GM12873 (cell line): ENCODE data around the gene LRIG1.

ENCODE experiments used
- TF ChIP-seq, protein P1 (sequence below): IDR thresholded peaks from 2 replicates; pipeline ENCODE4 v1.5.1; 2012; ENCODE audit warnings: low read depth, mild to moderate bottlenecking, moderate library complexity, low read length, control low read depth; ENCODE audit not compliant: insufficient read depth; ENCODE audit errors: missing control alignments

Gene LRIG1

GRCh38 chr3:66425032-66425431, 75.8 kb downstream of the LRIG1 start:
- TF ChIP-seq, protein P1, sequence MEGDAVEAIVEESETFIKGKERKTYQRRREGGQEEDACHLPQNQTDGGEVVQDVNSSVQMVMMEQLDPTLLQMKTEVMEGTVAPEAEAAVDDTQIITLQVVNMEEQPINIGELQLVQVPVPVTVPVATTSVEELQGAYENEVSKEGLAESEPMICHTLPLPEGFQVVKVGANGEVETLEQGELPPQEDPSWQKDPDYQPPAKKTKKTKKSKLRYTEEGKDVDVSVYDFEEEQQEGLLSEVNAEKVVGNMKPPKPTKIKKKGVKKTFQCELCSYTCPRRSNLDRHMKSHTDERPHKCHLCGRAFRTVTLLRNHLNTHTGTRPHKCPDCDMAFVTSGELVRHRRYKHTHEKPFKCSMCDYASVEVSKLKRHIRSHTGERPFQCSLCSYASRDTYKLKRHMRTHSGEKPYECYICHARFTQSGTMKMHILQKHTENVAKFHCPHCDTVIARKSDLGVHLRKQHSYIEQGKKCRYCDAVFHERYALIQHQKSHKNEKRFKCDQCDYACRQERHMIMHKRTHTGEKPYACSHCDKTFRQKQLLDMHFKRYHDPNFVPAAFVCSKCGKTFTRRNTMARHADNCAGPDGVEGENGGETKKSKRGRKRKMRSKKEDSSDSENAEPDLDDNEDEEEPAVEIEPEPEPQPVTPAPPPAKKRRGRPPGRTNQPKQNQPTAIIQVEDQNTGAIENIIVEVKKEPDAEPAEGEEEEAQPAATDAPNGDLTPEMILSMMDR = no peak

- TF ChIP-seq, protein P1 = no peak
Observed at GRCh38 chr3:66423791-66424190, 77.0 kb downstream of the LRIG1 start.

DNA sequence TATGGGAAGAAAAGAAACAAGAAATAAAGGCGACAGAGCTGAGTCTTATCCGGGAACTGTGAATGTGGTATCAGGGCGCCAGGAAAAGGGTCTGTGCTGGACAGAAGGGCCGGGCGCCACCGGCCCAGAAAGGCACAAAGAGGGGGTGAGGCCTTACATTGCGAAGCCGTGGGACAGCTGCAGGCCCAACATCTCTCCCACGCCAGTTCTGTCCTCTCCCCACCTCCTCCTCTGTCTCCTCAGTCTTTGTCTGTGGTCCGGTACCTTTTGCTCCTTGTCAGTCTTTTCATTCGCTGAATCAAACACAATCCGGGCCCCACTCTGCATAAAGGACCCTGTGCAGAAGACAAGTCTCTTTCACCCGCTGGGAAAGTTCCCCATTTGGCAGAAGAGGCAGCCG, 81.8 kb downstream of the LRIG1 start:
- TF ChIP-seq, protein P1 = no peak

DNA sequence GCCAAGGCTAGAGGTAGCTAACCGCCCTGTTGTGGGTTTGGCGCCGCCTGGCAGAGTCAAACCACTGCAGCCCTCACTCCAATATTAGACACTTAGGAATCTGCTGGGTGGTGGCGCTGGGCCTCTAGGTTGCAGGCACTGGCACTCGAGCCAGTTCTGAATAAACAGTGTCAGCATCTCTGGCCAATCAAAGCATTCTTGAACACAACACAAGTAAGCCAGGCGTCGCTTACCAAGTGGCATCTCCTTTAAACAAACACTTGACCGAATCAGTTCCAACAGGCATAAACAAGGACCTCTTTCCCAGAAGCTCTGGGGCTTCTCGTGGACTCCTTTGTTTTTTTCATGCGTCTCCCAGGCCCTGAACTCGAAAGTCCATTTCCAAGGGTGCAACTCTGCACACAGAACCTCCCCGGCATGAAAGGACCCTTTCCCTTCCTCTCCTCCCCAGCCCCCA, 82.3 kb downstream of the LRIG1 start:
- TF ChIP-seq, protein P1 = no peak

DNA sequence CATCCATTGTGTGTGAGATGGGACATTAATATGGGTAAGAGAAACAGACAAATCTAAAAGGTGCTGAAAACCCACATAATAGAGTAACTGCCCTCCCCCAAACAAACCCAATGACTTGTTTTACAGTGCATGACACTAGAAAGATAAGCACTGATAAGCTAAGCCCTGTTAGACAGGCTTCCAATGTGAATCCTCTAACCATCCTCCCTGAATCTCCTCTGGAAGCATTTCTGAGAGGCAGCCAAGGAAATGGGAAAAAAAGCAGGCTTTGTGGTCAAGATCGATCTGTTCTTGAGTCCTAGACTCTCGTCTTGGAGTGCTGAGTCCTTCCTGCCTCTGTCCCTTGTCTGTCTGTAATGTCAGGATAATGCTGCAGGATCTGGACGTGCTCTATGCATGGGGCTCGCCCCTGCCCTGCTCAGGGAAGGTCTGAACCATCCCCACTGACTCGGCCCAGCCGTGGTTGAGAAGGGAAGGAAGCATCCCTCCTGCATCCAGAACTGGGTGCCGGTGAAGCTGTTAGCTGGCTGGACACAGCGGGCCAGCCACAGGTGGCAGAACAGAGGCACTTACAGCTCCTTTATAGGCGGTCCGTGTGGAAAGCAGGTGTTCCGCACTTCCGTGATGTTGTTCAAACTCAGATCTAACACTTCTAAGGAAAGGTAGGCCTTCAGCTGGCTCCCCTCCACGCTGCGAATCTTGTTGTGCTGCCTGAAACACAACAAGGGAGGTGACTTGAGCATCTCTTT, 84.1 kb downstream of the LRIG1 start:
- TF ChIP-seq, protein P1 = no peak

DNA sequence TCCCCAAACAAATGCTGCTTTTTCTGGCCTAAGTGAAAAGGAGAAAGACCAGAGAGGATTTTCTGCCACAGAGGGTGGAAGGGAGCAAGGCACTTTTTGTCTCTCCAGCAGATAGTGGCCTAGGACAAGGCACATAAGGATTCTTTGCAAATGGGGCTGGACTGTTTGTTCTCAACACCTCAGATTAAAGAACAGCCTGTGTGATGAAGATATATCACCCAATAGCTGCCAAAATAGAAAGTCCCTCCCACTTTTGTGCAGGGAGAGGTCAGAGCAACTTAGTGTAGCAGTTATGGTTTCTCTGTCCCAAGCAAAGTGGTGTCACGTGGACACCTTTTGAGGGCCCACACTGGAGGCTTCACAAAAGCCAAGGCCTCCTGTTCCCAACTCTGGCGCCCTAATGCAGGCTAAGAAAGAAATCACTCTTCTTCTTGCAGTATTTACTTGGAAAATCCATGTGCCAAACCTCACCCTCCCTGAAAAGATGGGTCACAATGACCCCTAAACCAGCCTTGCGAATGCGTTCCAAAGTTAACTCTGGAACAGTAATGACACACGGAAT, 84.9 kb downstream of the LRIG1 start:
- TF ChIP-seq, protein P1 = no peak

DNA sequence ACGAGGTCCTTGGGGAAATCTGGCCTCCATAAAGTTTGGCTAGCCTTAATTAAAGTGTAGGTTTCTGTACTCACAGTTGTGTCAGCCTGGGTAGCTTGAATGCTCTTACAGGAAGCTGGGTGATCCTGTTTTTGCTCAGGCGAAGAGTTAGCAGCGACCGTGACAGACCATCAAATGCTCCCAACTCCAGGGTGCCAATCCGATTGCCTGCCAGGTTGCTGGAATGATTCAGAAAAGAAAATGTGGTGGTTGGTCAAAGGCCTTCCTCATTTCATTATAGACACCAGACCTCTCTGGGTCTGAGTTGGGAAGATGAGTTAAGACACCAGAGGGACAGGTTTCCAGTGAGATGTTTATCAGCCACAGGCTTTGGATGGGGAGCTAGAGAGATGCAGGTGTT, 86.0 kb downstream of the LRIG1 start:
- TF ChIP-seq, protein P1 = no peak
